Activated CD4-positive, alpha-beta T cell treated with anti-CD3 and anti-CD28 coated beads, Interleukin-2, amount 10 ng/mL, durations not matched to agents 24 days and 14 days (primary cell): ENCODE results near the gene COX6A2. TPM values are rescaled to one million over a fixed set of nuclear protein-coding genes. Genes with fewer than 3 reads are reported as not detected.
"Not testable (repeated sequence)": the region's sequence is repeated elsewhere in the genome, so short reads cannot be mapped to it uniquely, and the experiment has no call there.

ENCODE experiments used
- DNase-seq: peaks from one replicate; pipeline ENCODE4 v3.0.0; 2022
- H3K27ac Mint-ChIP-seq: one replicate; pipeline ENCODE4 v1.8.0; 2022; ENCODE audit warnings: mild to moderate bottlenecking, mixed read lengths
- H3K27me3 Mint-ChIP-seq: one replicate; pipeline ENCODE4 v1.8.0; 2022; ENCODE audit warnings: mixed read lengths
- H3K36me3 Mint-ChIP-seq: one replicate; pipeline ENCODE4 v1.8.0; 2022; ENCODE audit warnings: low read depth, mild to moderate bottlenecking, mixed read lengths
- H3K4me1 Mint-ChIP-seq: one replicate; pipeline ENCODE4 v1.8.0; 2021; ENCODE audit warnings: mixed read lengths
- H3K4me3 Mint-ChIP-seq: one replicate; pipeline ENCODE4 v1.8.0; 2022; ENCODE audit warnings: mild to moderate bottlenecking, moderate library complexity, mixed read lengths
- H3K9me3 Mint-ChIP-seq: one replicate; pipeline ENCODE4 v1.8.0; 2021; ENCODE audit warnings: mixed read lengths
- intact Hi-C: fragments of 100-400 bp; cut with micrococcal nuclease; formaldehyde crosslinking; loops from one replicate; pipeline ENCODE4 v1.15.1; 2023
- total RNA-seq: library from RNA; stranded (reverse); gene quantifications from 2 replicates; pipeline ENCODE4 v1.2.3, GENCODE V29; 2022

Gene COX6A2
- total RNA-seq, 1 donor from 2014 or later: not detected

- Mint-ChIP-seq H3K9me3 (no peaks in the 10 kb centered on the region), H3K4me3 (peak overlapping the region; percentile 95), H3K36me3 (peaks cover 25% of the 10 kb centered on the region), H3K27ac (peak overlapping the region; percentile 98), H3K27me3 (no peaks in the 10 kb centered on the region), H3K4me1 (peaks cover 32% of the 10 kb centered on the region)
- intact Hi-C loops: loop anchor here (1.0 to 10.0 kb wide), 3 partner anchors 15 to 353 kb away; partner anchors contain the start of gene BCKDK
- peak; percentile 89 for DNase-seq
Observed at GRCh38 chr16:31458073-31458843, 30.1 kb upstream of the COX6A2 start.

GRCh38 chr16:31456988-31457360 lies 28.8 kb upstream of the COX6A2 start:
- no peaks in the 10 kb centered on the region for H3K27me3 Mint-ChIP-seq
- no peak for DNase-seq
- H3K4me1 Mint-ChIP-seq: peaks cover 34% of the 10 kb centered on the region
- H3K9me3 Mint-ChIP-seq: no peaks in the 10 kb centered on the region
- intact Hi-C loops: loop anchor here (10.0 kb wide), 1 partner anchor 352 kb away; the partner anchor contains the start of gene BCKDK
- H3K36me3 Mint-ChIP-seq: peaks cover 21% of the 10 kb centered on the region
- peak overlapping the region; percentile 95 for H3K4me3 Mint-ChIP-seq
- H3K27ac Mint-ChIP-seq: no peak overlapping the region

- peak; percentile 78 for DNase-seq
- peaks cover 21% of the 10 kb centered on the region for H3K36me3 Mint-ChIP-seq
- no peaks in the 10 kb centered on the region for H3K9me3 Mint-ChIP-seq
- peak overlapping the region; percentile 63 for H3K4me3 Mint-ChIP-seq
- peaks cover 34% of the 10 kb centered on the region for H3K4me1 Mint-ChIP-seq
- H3K27ac Mint-ChIP-seq: peak overlapping the region; percentile 32
- H3K27me3 Mint-ChIP-seq: no peaks in the 10 kb centered on the region
- intact Hi-C loops: loop anchor here (10.0 kb wide), 1 partner anchor 351 kb away; the partner anchor contains the start of gene BCKDK
Observed at GRCh38 chr16:31455601-31456314, 27.6 kb upstream of the COX6A2 start.

GRCh38 chr16:31453255-31454204 lies 25.4 kb upstream of the COX6A2 start:
- Mint-ChIP-seq H3K4me3 (no peak overlapping the region), H3K27ac (no peak overlapping the region), H3K27me3 (no peaks in the 10 kb centered on the region), H3K4me1 (peaks cover 27% of the 10 kb centered on the region), H3K9me3 (no peaks in the 10 kb centered on the region), H3K36me3 (peaks cover 21% of the 10 kb centered on the region)
- intact Hi-C loops: loop anchor here (10.0 kb wide), 1 partner anchor 349 kb away; the partner anchor contains the start of gene BCKDK
- DNase-seq: peak; percentile 55

- intact Hi-C loops: loop anchor here (10.0 kb wide), 1 partner anchor 348 kb away; the partner anchor contains the start of gene BCKDK
Observed at GRCh38 chr16:31452631-31453106, 24.5 kb upstream of the COX6A2 start.

GRCh38 chr16:31451681-31452351 lies 23.7 kb upstream of the COX6A2 start:
- peaks cover 23% of the 10 kb centered on the region for H3K4me1 Mint-ChIP-seq
- no peak overlapping the region for H3K4me3 Mint-ChIP-seq
- no peak overlapping the region for H3K27ac Mint-ChIP-seq
- intact Hi-C loops: loop anchor here (10.0 kb wide), 1 partner anchor 347 kb away; the partner anchor contains the start of gene BCKDK
- peak; percentile 57 for DNase-seq
- no peaks in the 10 kb centered on the region for H3K9me3 Mint-ChIP-seq
- H3K27me3 Mint-ChIP-seq: no peaks in the 10 kb centered on the region
- H3K36me3 Mint-ChIP-seq: peaks cover 12% of the 10 kb centered on the region

More at GRCh38 chr16:31452631-31453106, 24.5 kb upstream of the COX6A2 start:
- peak; percentile 53 for DNase-seq
- H3K36me3 Mint-ChIP-seq: peaks cover 15% of the 10 kb centered on the region
- H3K4me1 Mint-ChIP-seq: peaks cover 23% of the 10 kb centered on the region
- H3K9me3 Mint-ChIP-seq: no peaks in the 10 kb centered on the region
- no peak overlapping the region for H3K4me3 Mint-ChIP-seq
- H3K27ac Mint-ChIP-seq: no peak overlapping the region
- no peaks in the 10 kb centered on the region for H3K27me3 Mint-ChIP-seq

GRCh38 chr16:31451201-31451600 lies 23.0 kb upstream of the COX6A2 start:
- H3K27ac Mint-ChIP-seq: no peak overlapping the region
- H3K9me3 Mint-ChIP-seq: no peaks in the 10 kb centered on the region
- H3K27me3 Mint-ChIP-seq: no peaks in the 10 kb centered on the region
- peaks cover 21% of the 10 kb centered on the region for H3K4me1 Mint-ChIP-seq
- peaks cover 10% of the 10 kb centered on the region for H3K36me3 Mint-ChIP-seq
- no peak for DNase-seq
- H3K4me3 Mint-ChIP-seq: no peak overlapping the region
- intact Hi-C loops: loop anchor here (10.0 kb wide), 1 partner anchor 346 kb away; the partner anchor contains the start of gene BCKDK

GRCh38 chr16:31445931-31446330 lies 17.8 kb upstream of the COX6A2 start:
- H3K27ac Mint-ChIP-seq, H3K36me3 Mint-ChIP-seq, DNase-seq, H3K9me3 Mint-ChIP-seq, H3K4me3 Mint-ChIP-seq, intact Hi-C loops, H3K27me3 Mint-ChIP-seq: not testable (repeated sequence)
- H3K4me1 Mint-ChIP-seq: peaks cover 11% of the 10 kb centered on the region

- H3K4me1 Mint-ChIP-seq: peaks cover 24% of the 10 kb centered on the region
- intact Hi-C loops: loop anchor here (2.0 to 5.0 kb wide), 2 partner anchors 239 to 455 kb away; partner anchors contain the start of genes HSD3B7 and PYCARD
- H3K36me3 Mint-ChIP-seq: peaks cover 3% of the 10 kb centered on the region
- H3K9me3 Mint-ChIP-seq: no peaks in the 10 kb centered on the region
- peak overlapping the region; percentile 98 for H3K4me3 Mint-ChIP-seq
- peaks cover 5% of the 10 kb centered on the region for H3K27me3 Mint-ChIP-seq
- DNase-seq: no peak
- H3K27ac Mint-ChIP-seq: peak overlapping the region; percentile 79
Observed at GRCh38 chr16:31441956-31442355, 13.8 kb upstream of the COX6A2 start.

- Mint-ChIP-seq H3K27me3 (peaks cover 5% of the 10 kb centered on the region), H3K9me3 (no peaks in the 10 kb centered on the region), H3K36me3 (no peaks in the 10 kb centered on the region), H3K27ac (no peak overlapping the region), H3K4me1 (peaks cover 21% of the 10 kb centered on the region), H3K4me3 (no peak overlapping the region)
- DNase-seq: no peak
- intact Hi-C loops: loop anchor here (5.0 kb wide), 1 partner anchor 453 kb away; the partner anchor contains the start of gene HSD3B7
Observed at GRCh38 chr16:31440516-31441184, 12.5 kb upstream of the COX6A2 start.

GRCh38 chr16:31439519-31439918 lies 11.4 kb upstream of the COX6A2 start:
- H3K27ac Mint-ChIP-seq: peak overlapping the region; percentile 20
- peaks cover 21% of the 10 kb centered on the region for H3K4me1 Mint-ChIP-seq
- intact Hi-C loops: no loop called here
- H3K9me3 Mint-ChIP-seq: no peaks in the 10 kb centered on the region
- no peaks in the 10 kb centered on the region for H3K36me3 Mint-ChIP-seq
- DNase-seq: no peak
- peaks cover 5% of the 10 kb centered on the region for H3K27me3 Mint-ChIP-seq
- no peak overlapping the region for H3K4me3 Mint-ChIP-seq

- H3K4me3 Mint-ChIP-seq, DNase-seq, H3K36me3 Mint-ChIP-seq, intact Hi-C loops, H3K27me3 Mint-ChIP-seq, H3K9me3 Mint-ChIP-seq, H3K27ac Mint-ChIP-seq: not testable (repeated sequence)
- H3K4me1 Mint-ChIP-seq: peaks cover 21% of the 10 kb centered on the region
Observed at GRCh38 chr16:31439023-31439422, 10.9 kb upstream of the COX6A2 start.
